ENCODE results near the gene MUC4.

The MUC4 gene

GRCh38 chr3:195809796-195810454 is 1.8 kb downstream of the MUC4 start:
- Histone ChIP-seq H2AFZ (ENCODE audit: low read depth) (no peak overlapping the region), H3K4me3 (IDR thresholded peaks at IDR 0.05; ENCODE audit: insufficient read depth, low read depth, low read length) (no peak overlapping the region), H3K79me2 (ENCODE audit: insufficient read depth, low read depth) (no peaks in the 10 kb centered on the region), H3K9ac (no peak overlapping the region), H3K27ac (no peak overlapping the region), H3K27me3 (ENCODE audit: insufficient read depth, low read depth) (peaks cover 64% of the 10 kb centered on the region), H3K4me2 (no peak overlapping the region), H3K36me3 (ENCODE audit: insufficient read depth) (no peaks in the 10 kb centered on the region), H4K20me1 (ENCODE audit: insufficient read depth) (no peaks in the 10 kb centered on the region), H3K4me1 (ENCODE audit: low read depth, poor library complexity, severe bottlenecking) (no peaks in the 10 kb centered on the region)
- TF ChIP-seq CTCF (conservative IDR thresholded peaks at IDR 0.05; ENCODE audit: low read depth, low read length) = no peak

DNA sequence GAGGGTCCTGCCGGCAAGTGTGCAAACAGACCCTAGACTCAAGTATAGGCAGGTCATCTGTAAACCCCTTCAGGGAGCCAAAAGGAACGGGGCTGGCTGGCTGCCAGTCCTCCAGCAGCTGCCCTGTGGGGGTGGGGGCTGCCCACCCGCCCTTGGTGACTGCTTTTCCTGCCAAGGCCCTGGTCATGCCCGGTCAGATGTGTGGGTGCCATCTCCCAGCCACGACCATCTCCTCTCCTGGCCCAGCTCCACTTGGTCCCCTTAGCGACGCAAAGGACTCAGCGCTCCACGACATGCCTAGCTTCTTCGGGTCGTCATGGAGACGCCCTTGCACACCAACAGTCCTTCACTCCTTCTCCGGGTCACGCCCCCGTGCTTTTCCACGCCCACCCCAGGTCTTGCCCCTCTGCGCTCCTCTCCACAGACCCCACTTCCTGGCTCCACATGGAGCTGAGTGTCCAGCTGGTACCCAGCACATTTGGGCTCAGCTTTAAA is 2.4 kb downstream of the MUC4 start:
- Histone ChIP-seq H3K4me2 (no peak overlapping the region), H3K36me3 (ENCODE audit: insufficient read depth) (no peaks in the 10 kb centered on the region), H3K9ac (no peak overlapping the region), H3K79me2 (ENCODE audit: insufficient read depth, low read depth) (no peaks in the 10 kb centered on the region), H4K20me1 (ENCODE audit: insufficient read depth) (no peaks in the 10 kb centered on the region), H2AFZ (ENCODE audit: low read depth) (no peak overlapping the region), H3K4me1 (ENCODE audit: low read depth, poor library complexity, severe bottlenecking) (no peaks in the 10 kb centered on the region), H3K27me3 (ENCODE audit: insufficient read depth, low read depth) (peaks cover 58% of the 10 kb centered on the region), H3K27ac (no peak overlapping the region), H3K4me3 (IDR thresholded peaks at IDR 0.05; ENCODE audit: insufficient read depth, low read depth, low read length) (no peak overlapping the region)
- TF ChIP-seq CTCF (conservative IDR thresholded peaks at IDR 0.05; ENCODE audit: low read depth, low read length) = no peak

- no peaks in the 10 kb centered on the region for H3K36me3 ChIP-seq (ENCODE audit: insufficient read depth)
- no peak overlapping the region for H3K27ac ChIP-seq
- H3K4me3 ChIP-seq (IDR thresholded peaks at IDR 0.05; ENCODE audit: insufficient read depth, low read depth, low read length) = no peak overlapping the region
- peaks cover 53% of the 10 kb centered on the region for H3K27me3 ChIP-seq (ENCODE audit: insufficient read depth, low read depth)
- no peaks in the 10 kb centered on the region for H4K20me1 ChIP-seq (ENCODE audit: insufficient read depth)
- no peak overlapping the region for H3K9ac ChIP-seq
- TF ChIP-seq CTCF (conservative IDR thresholded peaks at IDR 0.05; ENCODE audit: low read depth, low read length) = no peak
- no peak overlapping the region for H3K4me2 ChIP-seq
- H3K79me2 ChIP-seq (ENCODE audit: insufficient read depth, low read depth) = no peaks in the 10 kb centered on the region
- H2AFZ ChIP-seq (ENCODE audit: low read depth) = no peak overlapping the region
- no peaks in the 10 kb centered on the region for H3K4me1 ChIP-seq (ENCODE audit: low read depth, poor library complexity, severe bottlenecking)
Measured at GRCh38 chr3:195808741-195809290, 2.9 kb downstream of the MUC4 start.

DNA sequence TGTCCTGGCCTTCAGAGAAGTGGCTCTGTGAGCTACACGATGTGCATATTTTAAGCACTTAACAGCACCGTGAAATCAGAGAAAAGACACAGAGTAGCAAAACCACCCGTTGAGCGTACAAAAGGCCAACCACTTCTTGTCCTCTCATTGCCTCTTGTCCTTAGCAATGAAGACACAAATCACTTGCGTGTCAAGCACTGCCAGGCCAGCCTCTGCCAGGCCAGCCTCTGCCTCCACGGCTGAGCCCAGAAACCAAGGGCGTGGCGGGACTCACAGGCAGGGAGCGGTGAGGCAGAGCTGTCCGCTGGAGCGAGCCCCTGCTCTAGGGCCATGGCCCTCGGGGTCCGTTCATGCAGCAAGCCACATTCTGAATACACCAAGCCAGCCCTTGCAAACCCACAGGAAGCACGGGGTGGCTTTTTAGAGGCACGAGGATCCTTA is 4.0 kb downstream of the MUC4 start:
- no peaks in the 10 kb centered on the region for H3K36me3 ChIP-seq (ENCODE audit: insufficient read depth)
- no peak overlapping the region for H3K4me2 ChIP-seq
- no peaks in the 10 kb centered on the region for H3K4me1 ChIP-seq (ENCODE audit: low read depth, poor library complexity, severe bottlenecking)
- H3K9ac ChIP-seq = no peak overlapping the region
- TF ChIP-seq CTCF (conservative IDR thresholded peaks at IDR 0.05; ENCODE audit: low read depth, low read length) = no peak
- H3K79me2 ChIP-seq (ENCODE audit: insufficient read depth, low read depth) = no peaks in the 10 kb centered on the region
- H2AFZ ChIP-seq (ENCODE audit: low read depth) = no peak overlapping the region
- H3K27ac ChIP-seq = no peak overlapping the region
- H4K20me1 ChIP-seq (ENCODE audit: insufficient read depth) = no peaks in the 10 kb centered on the region
- peaks cover 42% of the 10 kb centered on the region for H3K27me3 ChIP-seq (ENCODE audit: insufficient read depth, low read depth)
- no peak overlapping the region for H3K4me3 ChIP-seq (IDR thresholded peaks at IDR 0.05; ENCODE audit: insufficient read depth, low read depth, low read length)
